HG02943 (cell line): Measurements from ENCODE around the gene CORO1C.

Experiments used
- ATAC-seq: cut with Tn5 transposase; IDR thresholded peaks from one replicate; pipeline ENCODE4 v1.9.1; 2021; ENCODE audit warnings: mild to moderate bottlenecking, low read depth, moderate library complexity; ENCODE audit not compliant: unreplicated experiment

The CORO1C gene

DNA sequence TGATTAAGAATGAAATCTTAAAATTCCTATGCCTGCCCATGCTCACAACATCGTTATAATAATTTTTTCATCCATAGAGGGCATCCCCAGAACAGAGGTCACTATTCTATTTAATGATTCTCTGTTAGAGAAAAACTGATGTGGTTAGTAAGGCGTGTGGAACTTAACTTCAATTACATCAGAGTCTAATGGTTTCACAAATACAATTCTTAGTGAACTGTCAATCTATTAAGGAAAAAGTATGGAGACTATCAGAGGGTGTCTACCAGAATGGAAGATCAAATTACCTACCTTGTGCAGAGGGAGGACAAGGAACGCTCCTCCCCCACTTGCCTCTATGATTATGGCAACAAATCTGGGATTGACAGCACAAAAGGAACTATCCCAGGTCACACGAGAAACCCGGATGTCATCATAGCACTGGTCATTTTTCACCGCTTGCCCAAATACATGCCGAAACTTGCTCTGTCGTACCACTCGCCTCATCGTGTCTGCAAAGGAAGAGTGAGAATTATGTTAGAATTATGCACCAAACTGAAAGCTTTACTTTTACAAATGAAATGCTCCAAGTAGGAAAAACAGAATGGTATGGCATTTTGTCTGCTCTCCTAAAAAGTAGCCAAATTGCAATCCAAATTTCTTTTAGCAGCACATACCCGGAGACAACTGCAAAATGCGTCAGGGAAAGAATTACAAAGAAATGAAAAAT is 30.3 kb downstream of the CORO1C start:
- ATAC-seq = no peak

DNA sequence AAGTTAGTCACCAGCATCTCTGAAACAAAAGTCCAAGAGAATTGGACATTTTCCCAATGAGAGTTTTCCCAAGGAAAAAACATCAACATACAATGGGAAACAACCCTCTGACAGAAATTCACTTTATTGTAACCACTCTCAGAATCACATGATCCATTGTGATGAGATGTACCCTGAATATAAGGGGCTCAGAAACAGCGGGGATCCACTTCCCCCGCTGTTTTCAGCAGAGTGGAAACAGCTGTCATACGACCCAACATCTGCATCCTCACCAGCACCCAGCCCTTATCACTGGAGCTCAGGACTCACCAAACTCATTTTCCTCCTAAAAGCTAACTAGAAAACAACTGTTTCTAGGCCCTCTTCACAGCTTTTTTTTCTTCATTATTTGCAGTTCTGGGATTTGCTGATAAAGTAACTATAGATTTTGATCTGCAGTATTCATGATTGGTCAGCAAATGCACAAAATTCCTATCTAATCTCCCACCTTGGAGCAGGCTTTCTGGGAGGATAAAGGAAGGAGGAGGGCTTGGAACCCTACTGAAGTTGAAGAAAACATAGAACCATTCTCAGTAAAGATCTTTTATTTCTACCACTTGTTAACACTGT is 31.3 kb downstream of the CORO1C start:
- ATAC-seq = no peak

DNA sequence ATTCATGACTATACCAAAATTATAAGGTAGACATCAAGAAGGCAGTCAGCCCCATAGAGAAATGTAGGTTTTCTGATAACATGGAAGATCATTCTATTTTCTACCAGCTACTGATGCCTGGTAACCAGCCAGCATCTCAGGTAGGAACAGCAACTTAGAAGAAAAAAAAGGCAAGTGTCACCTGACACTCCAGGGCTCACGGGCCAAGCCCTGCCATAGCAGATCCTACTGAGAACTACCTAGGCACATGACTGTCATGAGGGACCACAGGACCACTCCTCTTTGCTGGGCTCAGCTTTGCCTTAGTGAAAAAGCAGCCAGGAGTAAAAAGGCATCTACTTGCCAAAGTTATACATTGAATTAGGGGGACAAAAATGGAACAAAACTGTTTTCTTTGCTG is 33.4 kb downstream of the CORO1C start:
- no peak for ATAC-seq

DNA sequence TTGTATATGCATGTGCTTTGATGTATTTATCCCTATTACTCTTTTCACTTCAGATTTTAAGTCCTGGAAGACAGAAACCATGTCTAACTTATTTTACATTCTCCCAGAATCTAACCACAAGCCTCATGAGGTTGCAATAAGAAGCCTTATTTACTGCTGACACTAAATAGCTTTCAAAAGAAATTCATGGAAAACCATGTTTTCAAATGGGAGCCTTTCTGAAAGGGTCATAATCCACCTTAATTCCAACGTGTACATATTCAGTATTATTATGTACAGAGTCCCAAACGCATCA is 34.4 kb downstream of the CORO1C start:
- ATAC-seq = no peak

DNA sequence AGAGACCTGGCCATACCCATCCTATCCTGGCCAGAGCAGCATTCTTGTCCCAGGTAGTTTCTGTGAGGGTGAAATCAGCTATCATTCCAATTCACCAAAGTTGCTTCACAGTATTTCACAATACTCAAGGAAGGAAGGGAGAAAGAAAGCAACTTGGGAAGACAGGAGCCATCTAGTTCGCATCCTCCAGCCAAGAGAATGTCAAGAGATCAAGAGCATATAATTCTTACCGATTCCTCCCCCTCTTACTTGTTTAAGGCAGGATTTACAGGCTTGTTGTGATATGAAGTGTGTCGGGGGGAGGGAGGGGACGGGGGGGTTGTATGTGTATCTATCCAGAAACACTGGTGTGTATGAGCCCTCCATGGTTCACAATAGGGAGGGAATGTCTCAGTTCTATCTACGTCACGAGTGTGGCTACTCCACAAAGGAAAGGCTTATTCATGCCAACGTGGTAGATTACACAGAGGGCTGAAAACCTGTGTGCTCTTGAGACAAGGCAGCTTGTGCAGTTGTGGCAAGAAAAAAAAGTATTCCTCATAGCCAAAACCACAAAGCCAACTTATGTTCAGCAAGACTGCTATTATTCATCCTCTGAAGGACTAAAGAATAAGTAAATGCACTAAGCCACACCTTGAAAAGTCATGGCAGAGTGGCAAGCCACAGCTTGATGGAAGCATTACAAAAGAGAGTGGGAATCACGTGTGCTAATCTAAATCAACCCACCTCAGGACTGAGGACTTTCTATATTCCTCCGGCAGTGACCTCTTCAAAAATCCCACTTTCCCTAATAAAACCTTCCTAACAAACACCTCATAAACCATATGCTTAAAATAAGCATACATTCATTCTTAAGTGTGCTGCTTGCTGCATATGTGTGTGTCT is 35.0 kb downstream of the CORO1C start:
- no peak for ATAC-seq

DNA sequence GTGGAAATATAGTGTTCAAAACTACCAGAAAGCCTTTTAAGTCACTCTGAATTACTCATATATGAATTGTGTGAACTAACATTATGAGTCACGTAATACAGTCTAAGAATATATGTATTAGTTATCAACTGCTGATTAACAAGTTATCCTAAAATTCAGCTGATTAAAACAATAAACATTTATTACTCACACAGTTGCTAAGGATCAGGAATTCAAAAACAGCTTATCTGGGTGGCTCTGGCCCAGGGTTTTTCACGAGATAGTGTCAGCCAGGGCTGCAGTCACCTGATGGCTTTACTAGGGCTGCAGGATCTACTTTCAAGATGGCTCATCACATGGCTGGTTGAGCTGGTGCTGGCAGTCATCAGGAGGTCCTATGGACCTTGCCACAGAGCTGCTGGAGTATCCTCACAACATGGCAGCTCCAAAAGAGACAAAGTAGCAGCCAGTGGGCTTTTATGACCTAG is 36.5 kb downstream of the CORO1C start:
- no peak for ATAC-seq

DNA sequence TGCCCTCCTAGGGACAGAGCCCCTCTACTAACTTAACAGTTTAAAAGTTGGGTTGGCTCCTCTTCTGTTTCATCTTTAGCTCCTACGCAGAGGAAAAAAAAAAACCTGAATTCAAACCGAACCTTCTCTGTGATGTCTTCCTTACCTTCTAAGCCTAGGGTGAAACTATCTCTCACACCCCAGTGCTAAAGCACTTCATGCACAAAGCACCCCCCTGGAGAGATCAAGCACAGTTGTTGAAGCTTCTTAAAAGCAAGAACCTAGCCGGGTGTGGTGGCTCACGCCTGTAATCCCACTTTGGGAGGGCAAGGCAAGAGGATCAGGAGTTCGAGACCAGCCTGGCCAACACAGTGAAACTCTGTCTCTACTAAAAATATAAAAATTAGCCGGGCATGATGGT is 37.6 kb downstream of the CORO1C start:
- no peak for ATAC-seq

DNA sequence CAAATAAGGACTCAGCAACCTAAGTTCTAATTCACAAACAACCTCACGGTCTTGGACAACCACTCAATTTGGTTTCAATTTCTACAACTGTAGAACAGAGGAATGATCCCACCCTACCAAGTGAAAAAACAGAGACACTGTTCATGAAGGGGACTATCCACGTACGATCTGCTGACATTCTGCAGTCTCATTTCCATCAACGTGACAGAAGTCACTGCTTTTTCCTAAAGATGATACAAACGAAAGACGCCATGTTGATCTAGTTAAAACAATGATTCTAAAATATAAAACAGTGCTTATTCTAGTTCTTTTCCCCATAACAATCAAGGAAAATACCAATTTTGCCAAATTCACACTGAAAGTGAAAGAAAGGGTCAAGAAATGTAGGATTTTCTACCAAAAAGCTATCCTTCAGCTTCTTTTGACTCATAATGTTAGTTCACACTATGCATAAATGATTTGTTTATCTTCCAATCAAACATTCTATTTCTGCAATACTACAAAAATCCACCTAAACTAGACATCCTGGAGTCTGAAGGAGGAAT is 38.1 kb downstream of the CORO1C start:
- no peak for ATAC-seq

DNA sequence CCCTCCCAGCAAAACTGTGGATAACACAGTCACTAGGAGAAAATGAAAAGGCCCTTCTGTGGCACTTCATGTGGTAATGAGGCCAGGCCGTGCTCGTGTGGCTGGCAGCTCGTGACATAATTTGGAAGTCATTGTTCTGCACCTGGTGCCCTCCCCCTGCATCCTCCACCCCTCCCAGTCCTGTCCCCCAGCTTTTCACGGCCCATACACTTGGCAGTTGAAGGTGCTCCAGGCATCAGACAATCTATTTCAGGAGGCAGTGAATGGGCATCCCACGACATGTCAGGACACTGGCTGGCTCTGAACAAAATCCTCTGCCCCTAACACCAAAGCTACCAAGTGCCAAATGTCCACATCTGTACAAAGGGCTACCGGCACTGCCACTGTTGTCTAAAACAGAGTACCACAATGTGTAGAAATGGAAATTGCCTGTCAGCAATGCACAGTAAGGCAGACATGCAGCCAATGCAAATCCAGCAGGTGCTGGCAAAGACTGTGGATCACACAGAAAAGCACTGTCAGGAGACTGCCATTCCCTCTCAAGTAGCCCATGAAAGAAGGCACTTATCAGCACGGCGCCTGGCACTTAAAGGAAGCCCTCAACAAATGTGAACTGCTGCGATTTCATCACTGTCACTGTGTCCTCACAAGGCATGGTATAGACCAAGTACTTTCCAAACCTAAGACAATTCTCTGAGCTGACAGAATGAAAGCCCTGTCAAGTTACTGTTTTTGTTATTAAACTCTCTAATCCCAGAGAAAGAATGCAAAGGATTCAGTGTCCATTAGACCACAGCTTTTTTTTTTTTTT is 39.1 kb downstream of the CORO1C start:
- peak; percentile 14 for ATAC-seq

DNA sequence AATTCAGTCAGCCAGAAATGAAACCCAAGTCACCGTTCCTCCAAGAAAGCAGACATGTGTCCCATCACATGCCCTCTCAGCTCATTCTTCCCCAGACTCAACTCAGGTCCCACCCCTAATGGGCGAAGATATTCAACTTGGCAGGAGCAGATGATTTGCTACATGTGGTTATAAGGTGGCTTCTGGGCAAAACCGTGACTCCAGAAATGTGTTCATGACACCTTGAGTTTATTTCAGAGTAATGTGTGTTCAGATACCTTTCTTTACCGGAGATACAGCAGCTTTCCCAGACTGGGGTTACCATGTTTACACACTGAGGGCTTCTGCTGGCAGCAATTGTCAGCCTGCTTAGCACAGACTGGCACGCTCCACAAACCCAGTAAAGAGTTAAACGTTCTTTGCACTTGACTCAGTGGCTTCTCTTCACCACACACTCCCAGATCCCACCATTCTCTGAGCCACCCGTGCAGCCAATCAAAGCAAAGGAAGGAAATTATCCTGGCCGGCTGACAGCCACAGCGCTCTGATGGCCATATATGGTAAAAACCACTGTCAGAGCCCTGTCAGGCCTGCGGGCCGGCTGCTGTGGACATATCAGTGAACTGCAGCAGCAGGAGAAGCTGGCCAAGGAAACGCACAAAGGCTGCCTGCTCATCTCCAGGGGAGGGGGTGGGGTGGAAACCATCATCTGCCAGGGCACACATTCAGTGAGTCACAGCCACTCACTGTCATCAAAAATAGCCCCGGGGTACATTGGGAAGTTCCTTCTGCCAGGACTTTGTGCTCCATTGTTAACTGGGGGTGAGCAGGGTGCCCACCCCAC is 39.9 kb downstream of the CORO1C start:
- peak; percentile 63 for ATAC-seq

DNA sequence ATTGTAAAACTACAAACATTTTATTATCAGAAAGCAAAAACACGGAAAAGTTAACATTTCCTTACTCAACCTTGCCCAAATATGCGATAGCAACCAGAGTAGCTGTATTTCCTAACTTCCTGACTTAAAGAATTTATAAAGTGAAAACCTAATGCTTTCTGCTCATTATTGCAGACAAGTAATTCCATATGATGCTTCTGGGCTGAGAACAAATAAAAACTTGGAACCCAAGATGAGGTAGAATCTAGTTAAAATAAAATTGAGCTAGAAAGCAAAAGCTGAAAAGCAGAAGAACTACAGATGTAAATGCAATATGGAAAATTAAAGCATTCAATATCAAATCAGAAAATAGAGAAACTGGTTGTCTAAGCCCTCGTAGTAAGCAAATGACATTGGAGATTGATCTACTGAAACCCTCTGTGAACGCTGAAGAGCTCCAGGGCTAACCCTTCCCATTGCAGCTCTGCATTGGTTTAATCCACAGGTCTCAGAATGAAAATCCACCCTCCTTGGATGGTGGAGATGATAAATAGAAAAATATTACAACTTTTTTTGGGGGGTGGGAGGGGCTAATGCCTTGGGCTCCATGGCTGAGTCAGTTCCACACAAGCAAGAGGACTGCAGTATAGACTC is 40.7 kb downstream of the CORO1C start:
- ATAC-seq = no peak

DNA sequence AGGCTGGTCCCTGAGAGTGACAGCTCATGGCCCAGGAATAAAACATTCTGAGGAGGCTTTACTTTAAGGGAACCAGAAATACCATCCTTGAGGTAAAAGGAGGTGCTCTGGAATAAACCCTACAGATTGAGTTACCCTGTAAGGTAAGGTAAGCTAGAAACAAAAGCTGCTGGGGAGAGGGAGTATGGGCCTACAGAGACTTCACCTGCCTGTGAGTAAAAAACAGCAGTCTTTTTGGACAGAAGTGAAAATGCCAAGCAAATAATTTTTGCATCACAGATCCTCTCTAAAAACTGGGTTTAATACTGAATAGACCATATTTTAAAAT is 41.2 kb downstream of the CORO1C start:
- ATAC-seq = no peak

DNA sequence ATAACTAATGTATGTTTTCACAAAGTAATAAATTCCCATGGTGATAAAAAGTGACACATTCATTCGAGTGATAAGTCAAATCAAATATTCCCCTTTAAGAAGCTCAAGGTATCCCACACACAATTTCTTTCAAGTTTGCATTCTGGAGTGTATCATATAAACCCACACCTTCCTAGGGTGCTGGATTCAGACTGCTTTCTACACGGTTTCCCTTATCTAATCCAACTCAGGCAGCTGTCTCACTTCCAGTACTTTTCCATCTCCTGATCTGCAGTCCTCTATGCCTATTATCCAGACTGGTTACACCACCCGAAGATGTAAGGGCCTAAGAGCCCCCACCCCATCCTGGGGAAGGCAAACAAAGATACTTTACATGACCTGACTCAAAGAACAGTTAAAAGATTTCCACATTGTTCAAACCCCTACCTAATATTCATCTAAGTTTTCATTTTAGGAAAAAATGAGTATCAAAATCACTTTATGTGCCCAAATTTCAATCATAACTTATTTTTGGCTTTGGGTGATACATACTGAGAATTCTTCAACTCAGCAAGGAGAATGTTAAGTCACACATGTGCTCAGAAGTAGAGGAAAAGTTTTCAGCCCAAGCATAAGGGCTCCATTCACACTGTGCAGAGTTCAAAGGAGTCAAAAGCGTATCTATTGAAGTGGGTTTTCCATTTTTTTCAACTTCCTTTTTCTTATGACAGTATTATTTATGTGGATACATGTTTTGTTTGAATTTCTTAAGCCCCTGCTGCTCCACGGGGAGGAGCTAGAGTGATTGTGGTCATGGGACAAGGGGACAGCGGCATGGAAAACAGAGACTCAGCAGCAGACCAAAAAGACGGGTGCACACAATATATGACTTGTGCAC is 41.8 kb downstream of the CORO1C start:
- ATAC-seq = no peak

DNA sequence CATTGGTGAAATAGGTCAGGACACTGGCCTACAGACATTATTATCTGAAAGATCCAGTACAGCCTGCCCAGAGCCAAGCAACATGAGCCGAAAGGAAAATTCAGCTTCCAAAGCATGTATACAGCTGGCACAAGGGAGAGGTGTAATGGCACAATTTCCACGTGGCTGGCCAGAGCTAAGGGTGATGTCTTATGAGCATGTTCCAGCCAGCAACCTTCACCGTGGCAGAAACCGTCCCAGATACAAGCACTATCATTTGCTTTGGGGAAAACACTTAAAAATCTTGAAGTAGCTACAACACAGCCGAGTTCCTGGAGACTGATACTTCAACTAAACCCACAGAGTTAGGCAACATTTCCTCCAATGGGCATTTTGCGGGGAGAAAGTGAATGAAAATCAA is 44.5 kb downstream of the CORO1C start:
- no peak for ATAC-seq

DNA sequence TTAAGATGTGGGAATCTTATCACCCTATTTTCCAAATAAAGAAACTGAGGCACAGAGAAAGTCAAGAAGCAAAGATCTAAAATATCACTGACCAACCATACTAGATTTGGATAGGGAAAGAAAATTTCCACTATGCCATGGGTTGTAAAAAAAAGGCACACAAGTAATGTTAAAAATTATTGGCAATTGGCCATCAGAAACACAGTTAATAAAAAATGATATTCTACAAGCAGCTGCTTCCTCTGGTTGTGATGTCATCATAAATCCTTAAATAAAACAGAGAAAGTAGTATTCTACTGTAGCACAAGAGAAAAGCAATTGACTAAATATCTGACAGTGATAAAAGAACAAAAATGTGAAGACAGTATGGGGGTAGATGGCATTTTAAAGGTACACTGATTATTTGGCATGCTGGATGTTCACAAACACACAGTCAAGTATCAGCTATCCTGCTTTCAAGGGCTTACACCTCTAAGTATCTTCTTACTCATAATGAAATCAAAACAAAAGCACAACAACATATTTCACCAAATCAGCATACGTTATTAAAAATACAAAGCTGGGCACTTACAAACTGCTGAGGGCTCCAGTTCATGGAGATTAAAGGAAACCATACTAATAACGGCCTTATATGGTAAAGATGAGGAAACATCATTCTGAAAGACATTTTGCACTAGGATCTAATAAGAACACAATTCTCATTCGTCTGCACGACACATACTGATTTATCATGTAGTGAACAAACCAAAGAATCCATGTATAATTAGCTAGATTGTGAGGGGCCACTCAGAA is 45.7 kb downstream of the CORO1C start:
- no peak for ATAC-seq

DNA sequence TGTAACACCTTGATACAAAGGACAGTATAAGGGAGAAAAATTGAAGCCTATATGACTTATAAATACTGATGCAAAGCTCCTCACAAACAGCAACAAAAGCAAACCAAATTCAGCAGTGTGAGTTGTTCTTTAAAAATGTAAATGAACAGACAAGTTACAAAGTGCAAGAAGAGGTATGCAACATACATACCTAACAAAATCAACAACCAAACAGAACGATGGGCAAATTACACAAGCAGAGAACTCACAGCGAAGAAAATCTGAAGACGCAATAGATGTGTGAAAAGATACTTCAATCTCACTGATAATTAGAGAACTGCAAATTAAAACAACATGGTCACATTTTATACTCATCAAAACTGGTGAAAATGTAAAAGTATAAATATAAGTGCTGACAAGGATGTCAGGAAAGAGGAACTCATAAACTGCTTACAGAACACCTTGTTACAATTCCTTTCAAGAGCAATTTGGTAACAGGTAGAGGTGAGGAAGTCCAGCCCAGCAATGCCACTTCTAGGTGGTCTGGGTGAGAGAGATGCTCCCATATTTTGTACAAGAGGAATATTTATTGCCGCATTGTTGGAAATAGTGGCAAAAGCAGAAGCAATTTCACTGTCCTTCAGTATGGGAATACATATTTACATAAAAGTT is 47.3 kb downstream of the CORO1C start:
- no peak for ATAC-seq

DNA sequence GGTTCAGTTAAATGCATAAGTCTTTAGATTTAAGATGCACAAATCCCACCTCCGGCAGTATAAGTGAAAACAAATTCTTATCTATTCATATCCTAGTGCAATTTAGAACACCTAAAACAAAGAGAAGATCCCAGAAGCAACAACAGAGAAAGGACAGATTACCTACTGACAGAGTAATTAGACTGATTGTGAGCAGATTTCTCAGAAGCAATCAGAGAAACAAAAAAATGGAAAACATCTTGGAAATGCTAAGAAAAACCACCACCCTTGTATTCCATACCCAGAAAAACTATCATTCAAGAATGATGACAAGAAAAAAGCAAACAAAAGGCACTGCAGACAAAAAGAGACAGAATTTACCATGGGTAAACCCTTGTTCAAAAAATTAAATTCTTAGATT is 50.0 kb downstream of the CORO1C start:
- ATAC-seq = no peak
